Dermis microvascular lymphatic vessel endothelial cell (primary cell): Measurements from ENCODE around the gene TMEM164. TPM values are rescaled to one million over a fixed set of nuclear protein-coding genes. Genes with fewer than 3 reads are reported as not detected.
"Not testable (repeated sequence)": the region's sequence is repeated elsewhere in the genome, so short reads cannot be mapped to it uniquely, and the experiment has no call there.

Experiments
- DNase-seq, 2 donors: peaks; one replicate each; pipeline versions ENCODE4 v3.0.0 to v3.0.0-alpha.2; 2010; ENCODE audit warnings: low read depth in 2 of 2
- total RNA-seq: library from RNA; depleted of rRNA; stranded (reverse); fragments of >200 nt; gene quantifications from 2 replicates; pipeline ENCODE4 v1.2.1, GENCODE V29; 2014

TMEM164 gene
- 13.6 and 19.7 TPM in 2 replicates for total RNA-seq

GRCh38 chrX:110002300-110003166 lies at the start of gene TMEM164:
Gene TMEM164, plus strand, starts transcription at chrX:110003114. Its CDS starts 661 bp downstream, at chrX:110003775.
- peak; percentile 36 to 78 for DNase-seq

GRCh38 chrX:109954333-109954732 lies 48.6 kb upstream of the TMEM164 start:
- peak in 1 of 2 donors; percentile 77 for DNase-seq

GRCh38 chrX:109954955-109955354 lies 48.0 kb upstream of the TMEM164 start:
- peak in 1 of 2 donors; percentile 10 for DNase-seq

GRCh38 chrX:109958266-109958665 lies 44.6 kb upstream of the TMEM164 start:
- DNase-seq: no peak

GRCh38 chrX:109959356-109959871 lies 43.5 kb upstream of the TMEM164 start:
- no peak for DNase-seq

- no peak for DNase-seq
Observed at GRCh38 chrX:109964390-109964789, 38.5 kb upstream of the TMEM164 start.

GRCh38 chrX:109966246-109966645 lies 36.7 kb upstream of the TMEM164 start:
- DNase-seq: no peak

- DNase-seq: no peak
Observed at GRCh38 chrX:109967156-109967555, 35.8 kb upstream of the TMEM164 start.

- not testable (repeated sequence) for DNase-seq
Observed at GRCh38 chrX:109970841-109971240, 32.1 kb upstream of the TMEM164 start.

- peak in 1 of 2 donors; percentile 19 for DNase-seq
Observed at GRCh38 chrX:109974906-109975655, 27.8 kb upstream of the TMEM164 start.

- DNase-seq: not testable (repeated sequence)
Observed at GRCh38 chrX:109985210-109985609, 17.7 kb upstream of the TMEM164 start.

- DNase-seq: no peak
Observed at GRCh38 chrX:109987884-109988283, 15.0 kb upstream of the TMEM164 start.

- DNase-seq: no peak
Observed at GRCh38 chrX:109990582-109991276, 12.2 kb upstream of the TMEM164 start.

GRCh38 chrX:109992203-109992602 lies 10.7 kb upstream of the TMEM164 start:
- DNase-seq: no peak

- DNase-seq: no peak
Observed at GRCh38 chrX:109995155-109995554, 7.8 kb upstream of the TMEM164 start.

GRCh38 chrX:109997786-109998452 lies 5.0 kb upstream of the TMEM164 start:
- no peak for DNase-seq

- no peak for DNase-seq
Observed at GRCh38 chrX:110000000-110000399, 2.9 kb upstream of the TMEM164 start.

GRCh38 chrX:110000847-110001713 lies 1.8 kb upstream of the TMEM164 start:
- no peak for DNase-seq

GRCh38 chrX:110001740-110002299 lies 1.1 kb upstream of the TMEM164 start:
- DNase-seq: no peak
